Progenitor cell of endocrine pancreas (in vitro differentiated cells): ENCODE results near the gene IRF2BP2. TPM values are rescaled to one million over a fixed set of nuclear protein-coding genes. Genes with fewer than 3 reads are reported as not detected.

Experiments used
- DNase-seq: peaks from one replicate; pipeline ENCODE4 v3.0.0; 2021; ENCODE audit warnings: low spot score; ENCODE audit not compliant: unreplicated experiment
- H3K27ac Mint-ChIP-seq: 2 replicates; pipeline ENCODE4 v1.8.0; 2021; ENCODE audit warnings: mild to moderate bottlenecking, moderate library complexity, mixed read lengths
- H3K27me3 Mint-ChIP-seq: 2 replicates; pipeline ENCODE4 v1.8.0; 2021; ENCODE audit warnings: mixed read lengths
- H3K36me3 Mint-ChIP-seq: 2 replicates; pipeline ENCODE4 v1.8.0; 2022; ENCODE audit warnings: mixed read lengths; ENCODE audit not compliant: insufficient read depth
- H3K4me1 Mint-ChIP-seq: 2 replicates; pipeline ENCODE4 v1.8.0; 2021; ENCODE audit warnings: low read depth, mixed read lengths
- H3K4me3 Mint-ChIP-seq: 2 replicates; pipeline ENCODE4 v1.8.0; 2021; ENCODE audit warnings: low read depth, mild to moderate bottlenecking, moderate library complexity, mixed read lengths
- H3K9me3 Mint-ChIP-seq: 2 replicates; pipeline ENCODE4 v1.8.0; 2021; ENCODE audit warnings: low read depth, mixed read lengths
- CTCF ChIP-seq: fragments of 200-600 bp; sonication (generic); IDR thresholded peaks from one replicate; pipeline ENCODE4 v1.5.0; 2021; ENCODE audit warnings: antibody characterized with exemption, mild to moderate bottlenecking; ENCODE audit not compliant: unreplicated experiment
- total RNA-seq: library from RNA; stranded (reverse); gene quantifications from 2 replicates; pipeline ENCODE4 v1.2.1, GENCODE V29; 2021

The IRF2BP2 gene
- total RNA-seq, 1 donor from 2014 or later: 214 TPM

- Mint-ChIP-seq H3K4me1 (peaks cover 78% of the 10 kb centered on the region), H3K27me3 (no peaks in the 10 kb centered on the region), H3K27ac (peak overlapping the region; percentile 90), H3K4me3 (no peak overlapping the region), H3K36me3 (no peaks in the 10 kb centered on the region), H3K9me3 (no peaks in the 10 kb centered on the region)
- DNase-seq: no peak
- TF ChIP-seq CTCF: no peak
Measured at GRCh38 chr1:234620272-234621126, 10.5 kb upstream of the IRF2BP2 start.

GRCh38 chr1:234619794-234620247 is 9.8 kb upstream of the IRF2BP2 start:
- H3K27me3 Mint-ChIP-seq: no peaks in the 10 kb centered on the region
- DNase-seq: no peak
- no peaks in the 10 kb centered on the region for H3K9me3 Mint-ChIP-seq
- no peaks in the 10 kb centered on the region for H3K36me3 Mint-ChIP-seq
- peak overlapping the region; percentile 90 for H3K27ac Mint-ChIP-seq
- no peak overlapping the region for H3K4me3 Mint-ChIP-seq
- peaks cover 76% of the 10 kb centered on the region for H3K4me1 Mint-ChIP-seq
- no peak for TF ChIP-seq CTCF

- Mint-ChIP-seq H3K27ac (peak overlapping the region; percentile 95), H3K4me1 (peaks cover 73% of the 10 kb centered on the region), H3K36me3 (no peaks in the 10 kb centered on the region), H3K9me3 (no peaks in the 10 kb centered on the region), H3K27me3 (no peaks in the 10 kb centered on the region), H3K4me3 (no peak overlapping the region)
- no peak for TF ChIP-seq CTCF
- DNase-seq: no peak
Measured at GRCh38 chr1:234619071-234619480, 9.1 kb upstream of the IRF2BP2 start.

- DNase-seq: no peak
- TF ChIP-seq CTCF: no peak
- Mint-ChIP-seq H3K9me3 (no peaks in the 10 kb centered on the region), H3K27ac (peak overlapping the region; percentile 95), H3K36me3 (no peaks in the 10 kb centered on the region), H3K4me3 (no peak overlapping the region), H3K27me3 (no peaks in the 10 kb centered on the region), H3K4me1 (peaks cover 72% of the 10 kb centered on the region)
Measured at GRCh38 chr1:234618737-234619049, 8.7 kb upstream of the IRF2BP2 start.

- Mint-ChIP-seq H3K4me1 (peaks cover 72% of the 10 kb centered on the region), H3K9me3 (no peaks in the 10 kb centered on the region)
Measured at GRCh38 chr1:234617986-234618736, 8.2 kb upstream of the IRF2BP2 start.

More at GRCh38 chr1:234617986-234618736, 8.2 kb upstream of the IRF2BP2 start:
- no peak for TF ChIP-seq CTCF
- no peaks in the 10 kb centered on the region for H3K27me3 Mint-ChIP-seq
- no peaks in the 10 kb centered on the region for H3K36me3 Mint-ChIP-seq
- DNase-seq: no peak
- peak overlapping the region; percentile 95 for H3K27ac Mint-ChIP-seq
- H3K4me3 Mint-ChIP-seq: no peak overlapping the region
